ENCODE results near the gene PRKCI. TPM values are rescaled to one million over a fixed set of nuclear protein-coding genes. Genes with fewer than 3 reads are reported as not detected.
"Not testable (repeated sequence)": the region's sequence is repeated elsewhere in the genome, so short reads cannot be mapped to it uniquely, and the experiment has no call there.

Gene PRKCI
- total RNA-seq, 2 donors from 2014 or later: 22.5 to 52.9 TPM

DNA sequence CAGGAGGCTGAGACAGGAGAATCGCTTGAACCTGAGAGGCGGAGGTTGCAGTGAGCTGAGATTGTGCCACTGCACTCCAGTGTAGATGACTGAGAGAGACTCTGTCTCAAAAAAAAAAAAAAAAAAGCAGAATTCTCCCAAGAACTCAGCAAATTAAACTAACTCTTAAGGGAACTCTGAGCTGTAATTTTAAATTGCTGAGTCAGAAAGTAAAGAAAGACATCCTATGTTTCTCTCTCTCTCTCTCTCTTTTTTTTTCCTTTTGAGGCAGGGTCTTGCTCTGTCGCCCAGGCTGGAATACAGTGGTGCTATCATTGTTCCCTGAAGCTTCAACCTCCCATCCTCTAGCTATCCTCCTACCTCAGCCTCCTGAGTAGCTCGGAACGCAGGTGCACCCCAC lies 20.7 kb upstream of the PRKCI start:
- H3K4me3 ChIP-seq: no peak overlapping the region
- DNase-seq (ENCODE audit: low spot score): no peak
- no peak for ATAC-seq (ENCODE audit: insufficient number of reproducible peaks, low FRiP score, low read depth)
- H3K27ac ChIP-seq: no peak overlapping the region
- H3K36me3 ChIP-seq: no peaks in the 10 kb centered on the region
- TF ChIP-seq, protein P1, sequence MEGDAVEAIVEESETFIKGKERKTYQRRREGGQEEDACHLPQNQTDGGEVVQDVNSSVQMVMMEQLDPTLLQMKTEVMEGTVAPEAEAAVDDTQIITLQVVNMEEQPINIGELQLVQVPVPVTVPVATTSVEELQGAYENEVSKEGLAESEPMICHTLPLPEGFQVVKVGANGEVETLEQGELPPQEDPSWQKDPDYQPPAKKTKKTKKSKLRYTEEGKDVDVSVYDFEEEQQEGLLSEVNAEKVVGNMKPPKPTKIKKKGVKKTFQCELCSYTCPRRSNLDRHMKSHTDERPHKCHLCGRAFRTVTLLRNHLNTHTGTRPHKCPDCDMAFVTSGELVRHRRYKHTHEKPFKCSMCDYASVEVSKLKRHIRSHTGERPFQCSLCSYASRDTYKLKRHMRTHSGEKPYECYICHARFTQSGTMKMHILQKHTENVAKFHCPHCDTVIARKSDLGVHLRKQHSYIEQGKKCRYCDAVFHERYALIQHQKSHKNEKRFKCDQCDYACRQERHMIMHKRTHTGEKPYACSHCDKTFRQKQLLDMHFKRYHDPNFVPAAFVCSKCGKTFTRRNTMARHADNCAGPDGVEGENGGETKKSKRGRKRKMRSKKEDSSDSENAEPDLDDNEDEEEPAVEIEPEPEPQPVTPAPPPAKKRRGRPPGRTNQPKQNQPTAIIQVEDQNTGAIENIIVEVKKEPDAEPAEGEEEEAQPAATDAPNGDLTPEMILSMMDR (IDR thresholded peaks at IDR 0.05): no peak
- H3K27me3 ChIP-seq (replicated peaks; ENCODE audit: insufficient read depth): no peaks in the 10 kb centered on the region
- H3K4me1 ChIP-seq (ENCODE audit: control insufficient read depth in 1 of 2, low read depth in 2 of 2): no peaks in the 10 kb centered on the region
- H3K9me3 ChIP-seq: no peaks in the 10 kb centered on the region

DNA sequence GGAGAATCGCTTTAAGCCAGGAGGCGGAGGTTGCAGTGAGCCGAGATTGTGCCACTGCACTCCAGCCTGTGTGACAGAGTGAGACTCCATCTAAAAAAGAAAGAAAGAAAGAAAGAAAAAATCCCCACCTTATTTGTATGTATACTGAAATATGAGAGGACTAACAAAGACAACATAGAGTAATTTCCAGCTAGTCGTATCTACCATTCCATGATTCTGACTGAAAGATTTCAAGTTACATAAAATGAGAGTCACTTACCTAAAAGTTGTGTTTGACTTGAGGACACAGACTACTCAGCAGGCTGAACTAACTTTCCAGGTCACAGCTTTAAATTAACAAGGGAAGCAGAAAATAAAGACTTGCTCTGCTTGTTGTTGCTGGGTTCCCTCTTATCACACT lies 18.8 kb upstream of the PRKCI start:
- TF ChIP-seq, protein P1 (IDR thresholded peaks at IDR 0.05): no peak

DNA sequence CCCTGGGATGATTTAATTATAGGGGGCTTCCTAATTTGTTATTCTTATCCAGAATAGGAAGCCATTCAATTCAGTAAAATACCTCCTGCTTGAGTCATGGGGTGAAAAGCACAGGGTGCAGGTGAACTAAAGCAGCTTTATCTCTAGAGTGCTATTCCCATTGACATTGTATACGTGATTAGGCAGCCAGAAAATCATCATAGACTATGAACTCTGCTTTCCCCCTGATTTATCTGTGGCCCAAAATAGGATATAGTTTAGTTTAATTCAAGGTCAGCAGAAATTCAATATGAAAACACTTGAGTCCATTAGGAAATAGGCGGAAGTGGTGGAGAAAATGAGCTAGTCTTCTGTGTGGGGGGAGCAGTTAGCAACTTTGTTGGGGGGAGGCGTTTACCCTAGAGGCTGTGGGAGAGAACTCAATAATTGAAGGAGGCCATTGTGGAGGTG lies 18.2 kb upstream of the PRKCI start:
- Histone ChIP-seq H3K27me3 (replicated peaks; ENCODE audit: insufficient read depth) (no peaks in the 10 kb centered on the region), H3K9me3 (no peaks in the 10 kb centered on the region), H3K4me1 (ENCODE audit: control insufficient read depth in 1 of 2, low read depth in 2 of 2) (no peaks in the 10 kb centered on the region), H3K4me3 (no peak overlapping the region), H3K27ac (no peak overlapping the region), H3K36me3 (no peaks in the 10 kb centered on the region)
- DNase-seq (ENCODE audit: low spot score) (no peak), ATAC-seq (ENCODE audit: insufficient number of reproducible peaks, low FRiP score, low read depth) (no peak)
- TF ChIP-seq, protein P1 (IDR thresholded peaks at IDR 0.05): no peak

More for the DNA sequence above, 18.8 kb upstream of the PRKCI start:
- DNase-seq (ENCODE audit: low spot score) (no peak), ATAC-seq (ENCODE audit: insufficient number of reproducible peaks, low FRiP score, low read depth) (no peak)
- H3K4me1 ChIP-seq (ENCODE audit: control insufficient read depth in 1 of 2, low read depth in 2 of 2): no peaks in the 10 kb centered on the region
- no peak overlapping the region for H3K4me3 ChIP-seq
- H3K36me3 ChIP-seq: no peaks in the 10 kb centered on the region
- no peak overlapping the region for H3K27ac ChIP-seq
- H3K9me3 ChIP-seq: no peaks in the 10 kb centered on the region
- no peaks in the 10 kb centered on the region for H3K27me3 ChIP-seq (replicated peaks; ENCODE audit: insufficient read depth)

DNA sequence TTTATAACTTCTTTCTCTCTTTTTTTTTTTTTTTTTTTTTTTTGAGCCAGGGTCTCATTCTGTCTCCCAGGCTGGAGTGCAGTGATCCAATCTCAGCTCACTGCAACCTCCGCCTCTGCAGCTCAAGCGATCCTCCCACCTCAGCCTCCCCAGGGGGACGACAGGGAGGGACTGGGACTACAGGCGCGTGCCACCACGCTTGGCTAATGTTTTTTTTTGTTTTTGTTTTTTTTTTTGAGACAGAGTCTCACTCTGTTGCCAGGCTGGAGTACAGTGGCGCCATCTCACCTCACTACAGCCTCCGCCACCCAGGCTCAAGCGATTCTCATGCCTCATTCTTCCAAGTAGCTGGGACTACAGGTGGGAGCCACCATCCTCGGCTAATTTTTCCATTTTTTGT lies 17.7 kb upstream of the PRKCI start:
- TF ChIP-seq, protein P1 (IDR thresholded peaks at IDR 0.05): no peak
- DNase-seq (ENCODE audit: low spot score): no peak
- Histone ChIP-seq H3K27ac (no peak overlapping the region), H3K4me3 (no peak overlapping the region), H3K4me1 (ENCODE audit: control insufficient read depth in 1 of 2, low read depth in 2 of 2) (no peaks in the 10 kb centered on the region), H3K27me3 (replicated peaks; ENCODE audit: insufficient read depth) (no peaks in the 10 kb centered on the region), H3K36me3 (no peaks in the 10 kb centered on the region), H3K9me3 (no peaks in the 10 kb centered on the region)
- ATAC-seq (ENCODE audit: insufficient number of reproducible peaks, low FRiP score, low read depth): no peak

DNA sequence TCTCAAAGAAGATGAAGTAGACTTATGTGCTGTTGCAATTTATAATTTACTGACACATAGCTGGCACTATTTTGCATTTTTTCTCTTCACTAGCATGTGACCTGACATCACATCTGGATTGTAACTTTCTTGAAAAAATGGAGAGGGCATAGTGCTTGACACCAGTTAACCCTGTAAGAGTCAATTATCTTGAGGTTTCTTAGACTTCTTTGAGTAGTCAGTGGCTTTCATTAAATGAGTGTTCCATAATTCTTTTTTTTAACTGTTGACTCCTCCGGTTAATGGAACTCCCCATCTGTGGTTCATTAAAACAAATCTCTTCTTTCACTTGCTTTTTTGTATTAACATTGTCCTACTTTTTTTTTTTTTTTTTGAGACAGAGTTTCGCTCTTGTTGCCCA lies 16.9 kb upstream of the PRKCI start:
- no peaks in the 10 kb centered on the region for H3K9me3 ChIP-seq
- H3K4me1 ChIP-seq (ENCODE audit: control insufficient read depth in 1 of 2, low read depth in 2 of 2): no peaks in the 10 kb centered on the region
- no peaks in the 10 kb centered on the region for H3K36me3 ChIP-seq
- DNase-seq (ENCODE audit: low spot score) (no peak), ATAC-seq (ENCODE audit: insufficient number of reproducible peaks, low FRiP score, low read depth) (no peak)
- TF ChIP-seq, protein P1 (IDR thresholded peaks at IDR 0.05): no peak
- no peak overlapping the region for H3K27ac ChIP-seq
- no peaks in the 10 kb centered on the region for H3K27me3 ChIP-seq (replicated peaks; ENCODE audit: insufficient read depth)
- no peak overlapping the region for H3K4me3 ChIP-seq

DNA sequence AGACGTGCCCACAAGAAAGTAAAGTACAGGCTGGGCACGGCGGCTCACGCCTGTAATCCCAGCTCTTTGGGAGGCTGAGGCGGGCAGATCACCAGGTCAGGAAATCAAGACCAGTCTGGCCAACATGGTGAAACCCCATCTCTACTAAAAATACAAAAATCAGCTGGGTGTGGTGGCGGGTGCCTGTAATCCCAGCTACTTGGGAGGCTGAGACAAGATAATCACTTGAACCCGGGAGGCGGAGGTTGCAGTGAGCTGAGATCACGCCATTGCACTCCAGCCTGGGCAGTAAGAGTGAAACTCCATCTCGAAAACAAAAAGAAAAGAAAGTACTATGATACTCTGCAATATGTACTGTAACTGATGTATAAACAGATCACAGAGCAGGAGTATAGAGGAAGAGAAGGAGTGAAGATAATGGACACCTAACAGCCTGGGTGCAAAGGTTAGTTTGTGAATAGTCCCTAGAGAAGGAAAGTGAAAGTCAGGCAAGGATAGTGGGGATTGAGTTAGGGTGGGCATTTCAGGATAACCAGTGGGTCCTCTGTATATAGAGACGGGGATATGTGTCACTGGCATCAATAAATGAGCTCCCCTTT lies 16.0 kb upstream of the PRKCI start:
- not testable (repeated sequence) for H3K4me3 ChIP-seq; DNase-seq (ENCODE audit: low spot score); H3K27ac ChIP-seq; H3K4me1 ChIP-seq (ENCODE audit: control insufficient read depth in 1 of 2, low read depth in 2 of 2); H3K9me3 ChIP-seq; ATAC-seq (ENCODE audit: insufficient number of reproducible peaks, low FRiP score, low read depth); H3K36me3 ChIP-seq; H3K27me3 ChIP-seq (replicated peaks; ENCODE audit: insufficient read depth)

Measured in thoracic aorta (tissue), 2 donors.